Measurements from ENCODE around the gene NRROS.

GRCh38 chr3:196662711-196663571, 23.4 kb downstream of the NRROS start:
- no peak for TF ChIP-seq CTCF (conservative IDR thresholded peaks at IDR 0.05)
- TF ChIP-seq ZFX (IDR thresholded peaks at IDR 0.05), result no peak

Measured in C4-2B (cell line).